ENCODE data around the gene H1-8. TPM values are rescaled to one million over a fixed set of nuclear protein-coding genes. Genes with fewer than 3 reads are reported as not detected.
A peak's percentile ranks its signal among the peaks of the same experiment; 100 is the strongest.

The H1-8 gene
- total and polyA plus RNA-seq, 7 donors, result not detected

GRCh38 chr3:129562803-129563202 lies 19.8 kb downstream of the H1-8 start:
- no peak for DNase-seq
- WGBS, 2 donors, result 92 to 93% methylated on average over 19 of the region's 19 CpGs
- Histone ChIP-seq H3K4me3 (no peak overlapping the region), H3K27ac (no peak overlapping the region), H3K36me3 (peaks cover 0 to 10% (median 2%) of the 10 kb centered on the region in 4 donors), H3K27me3 (no peaks in the 10 kb centered on the region), H3K9me3 (no peaks in the 10 kb centered on the region), H3K4me1 (peaks cover 0 to 62% (median 57%) of the 10 kb centered on the region in 4 donors)
- intact Hi-C loops (cut with DNase I), result loop anchor here (5.0 kb wide), 1 partner anchor 34 kb away; no protein-coding TSS in a partner anchor
- TF ChIP-seq POLR2A (IDR thresholded peaks at IDR 0.05) (no peak), EP300 (IDR thresholded peaks at IDR 0.05) (no peak), POLR2AphosphoS5 (IDR thresholded peaks at IDR 0.05) (no peak)
- TF ChIP-seq, protein P1, sequence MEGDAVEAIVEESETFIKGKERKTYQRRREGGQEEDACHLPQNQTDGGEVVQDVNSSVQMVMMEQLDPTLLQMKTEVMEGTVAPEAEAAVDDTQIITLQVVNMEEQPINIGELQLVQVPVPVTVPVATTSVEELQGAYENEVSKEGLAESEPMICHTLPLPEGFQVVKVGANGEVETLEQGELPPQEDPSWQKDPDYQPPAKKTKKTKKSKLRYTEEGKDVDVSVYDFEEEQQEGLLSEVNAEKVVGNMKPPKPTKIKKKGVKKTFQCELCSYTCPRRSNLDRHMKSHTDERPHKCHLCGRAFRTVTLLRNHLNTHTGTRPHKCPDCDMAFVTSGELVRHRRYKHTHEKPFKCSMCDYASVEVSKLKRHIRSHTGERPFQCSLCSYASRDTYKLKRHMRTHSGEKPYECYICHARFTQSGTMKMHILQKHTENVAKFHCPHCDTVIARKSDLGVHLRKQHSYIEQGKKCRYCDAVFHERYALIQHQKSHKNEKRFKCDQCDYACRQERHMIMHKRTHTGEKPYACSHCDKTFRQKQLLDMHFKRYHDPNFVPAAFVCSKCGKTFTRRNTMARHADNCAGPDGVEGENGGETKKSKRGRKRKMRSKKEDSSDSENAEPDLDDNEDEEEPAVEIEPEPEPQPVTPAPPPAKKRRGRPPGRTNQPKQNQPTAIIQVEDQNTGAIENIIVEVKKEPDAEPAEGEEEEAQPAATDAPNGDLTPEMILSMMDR (IDR thresholded peaks at IDR 0.05), result no peak

DNA sequence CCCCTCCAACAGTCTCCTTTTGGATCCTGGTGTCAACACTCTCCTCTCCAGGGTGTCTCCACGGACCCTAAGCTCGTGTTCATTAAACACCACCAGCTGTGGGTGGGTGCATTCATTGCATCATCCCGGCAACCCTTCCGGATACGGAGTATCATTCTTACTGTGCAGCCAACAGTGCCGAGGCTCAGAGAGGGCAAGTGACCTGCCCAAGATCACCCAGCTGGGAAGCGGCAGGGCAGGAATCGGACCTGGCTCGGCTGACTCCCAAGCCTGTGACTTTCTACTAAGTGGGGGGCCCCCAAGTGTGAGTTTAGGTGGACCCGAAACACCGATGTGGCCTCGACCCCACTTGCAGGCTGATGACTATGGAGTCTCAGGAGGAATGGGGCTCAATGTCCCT lies 20.4 kb downstream of the H1-8 start:
- DNase-seq, result no peak
- TF ChIP-seq POLR2A (IDR thresholded peaks at IDR 0.05) (no peak), POLR2AphosphoS5 (IDR thresholded peaks at IDR 0.05) (no peak), EP300 (IDR thresholded peaks at IDR 0.05) (no peak)
- TF ChIP-seq, protein P1 (IDR thresholded peaks at IDR 0.05), result no peak
- Histone ChIP-seq H3K27ac (peak overlapping the region in 2 of 4 donors; percentile 7 to 42), H3K9me3 (no peaks in the 10 kb centered on the region), H3K4me3 (no peak overlapping the region), H3K27me3 (no peaks in the 10 kb centered on the region), H3K4me1 (peaks cover 0 to 56% (median 53%) of the 10 kb centered on the region in 4 donors), H3K36me3 (peaks cover 0 to 10% (median 2%) of the 10 kb centered on the region in 4 donors)
- intact Hi-C loops (cut with DNase I), result loop anchor here (5.0 kb wide), 1 partner anchor 34 kb away; no protein-coding TSS in a partner anchor
- 93% methylated on average over 12 of the region's 12 CpGs for WGBS, 2 donors

DNA sequence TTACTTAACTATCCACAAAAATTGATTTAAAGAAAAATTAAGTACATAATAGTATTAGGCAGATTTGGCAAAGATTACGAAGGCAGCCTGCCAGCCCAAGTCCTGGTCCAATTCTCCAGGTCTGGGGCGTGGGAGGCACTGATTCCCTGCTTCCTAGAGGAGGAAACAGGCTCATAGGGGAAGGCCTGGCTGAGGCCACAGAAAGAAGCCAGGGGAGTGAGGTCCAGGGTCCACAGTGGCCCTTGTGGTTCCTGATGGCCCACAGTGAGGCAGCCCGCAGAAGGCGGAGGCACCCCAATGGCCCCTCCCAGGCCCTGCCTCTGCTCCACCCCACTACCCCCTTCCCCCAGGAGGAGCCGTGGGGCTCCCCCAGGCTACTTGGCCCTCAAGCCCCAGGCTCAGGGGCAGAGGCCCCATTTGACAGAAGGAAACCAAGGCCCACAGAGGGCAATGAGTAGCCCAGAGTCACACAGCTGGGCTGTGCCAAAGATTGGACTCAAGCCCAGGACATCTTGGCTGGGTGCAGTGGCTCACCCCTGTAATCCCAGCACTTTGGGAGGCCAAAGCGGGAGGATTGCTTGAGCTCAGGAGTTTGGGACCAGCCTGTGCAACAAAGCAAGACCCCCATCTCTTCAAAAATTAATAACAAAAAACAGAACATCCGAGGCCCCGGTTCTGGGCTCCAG lies 21.0 kb downstream of the H1-8 start:
- peak overlapping the region; percentile 7 to 42 (median 13) for H3K27ac ChIP-seq
- intact Hi-C loops (cut with DNase I), result loop anchor here (5.0 kb wide), 1 partner anchor 33 kb away; no protein-coding TSS in a partner anchor

DNA sequence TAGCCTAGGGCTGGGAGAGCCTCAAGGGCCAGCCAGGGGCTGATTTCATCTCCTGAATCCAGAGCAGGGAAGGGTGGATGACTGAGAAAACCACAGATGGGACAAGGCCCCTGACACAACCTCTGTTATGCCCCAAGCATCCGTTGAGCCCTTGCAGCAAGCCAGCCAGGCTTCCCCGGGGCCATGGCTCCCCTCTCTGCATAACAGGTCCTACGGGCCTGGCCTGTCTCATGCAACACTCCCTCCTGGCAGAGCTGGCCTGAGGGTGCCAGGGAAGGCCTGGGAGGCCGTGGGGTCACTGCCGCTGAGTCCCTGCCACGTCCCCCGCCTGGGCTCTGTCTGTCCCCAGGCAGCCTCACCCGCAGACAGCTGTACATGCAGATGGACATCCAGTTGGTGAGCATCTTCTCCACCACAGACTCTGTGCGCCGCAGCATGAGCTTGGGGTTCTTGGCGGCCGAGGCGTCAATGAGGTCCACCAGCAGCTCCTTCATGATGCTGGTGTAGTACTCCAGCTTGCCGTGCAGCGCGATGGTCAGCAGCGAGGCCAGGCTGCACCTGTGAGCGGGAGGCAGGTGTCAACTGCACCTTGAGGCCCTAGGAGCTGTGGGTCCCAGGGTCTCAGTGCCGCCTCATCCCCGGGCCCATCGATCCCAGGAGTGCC lies 22.1 kb downstream of the H1-8 start:
- Histone ChIP-seq H3K27me3 (no peaks in the 10 kb centered on the region), H3K27ac (no peak overlapping the region), H3K9me3 (no peaks in the 10 kb centered on the region), H3K4me1 (peaks cover 0 to 53% (median 38%) of the 10 kb centered on the region in 4 donors), H3K4me3 (no peak overlapping the region), H3K36me3 (peaks cover 0 to 13% (median 2%) of the 10 kb centered on the region in 4 donors)
- DNase-seq, result no peak
- 91 to 92% methylated on average over 21 of the region's 21 CpGs for WGBS, 2 donors
- TF ChIP-seq POLR2A (IDR thresholded peaks at IDR 0.05) (no peak), POLR2AphosphoS5 (IDR thresholded peaks at IDR 0.05) (no peak), EP300 (IDR thresholded peaks at IDR 0.05) (no peak)
- intact Hi-C loops (cut with DNase I), result loop anchor here (5.0 kb wide), 1 partner anchor 32 kb away; no protein-coding TSS in a partner anchor

More for the DNA sequence above, 21.0 kb downstream of the H1-8 start:
- Histone ChIP-seq H3K36me3 (peaks cover 0 to 10% (median 2%) of the 10 kb centered on the region in 4 donors), H3K4me1 (peaks cover 0 to 54% (median 48%) of the 10 kb centered on the region in 4 donors), H3K4me3 (no peak overlapping the region), H3K27me3 (no peaks in the 10 kb centered on the region), H3K9me3 (no peaks in the 10 kb centered on the region)
- TF ChIP-seq, protein P1 (IDR thresholded peaks at IDR 0.05), result no peak
- no peak for TF ChIP-seq POLR2A (IDR thresholded peaks at IDR 0.05)
- TF ChIP-seq EP300 (IDR thresholded peaks at IDR 0.05), result no peak
- no peak for TF ChIP-seq POLR2AphosphoS5 (IDR thresholded peaks at IDR 0.05)
- DNase-seq, result no peak
- WGBS, 2 donors, result 75 to 89% methylated on average over 8 of the region's 8 CpGs

GRCh38 chr3:129565902-129566301 lies 22.9 kb downstream of the H1-8 start:
- H3K36me3 ChIP-seq, result peaks cover 0 to 21% (median 4%) of the 10 kb centered on the region in 4 donors
- WGBS, 2 donors, result 95% methylated on average over 7 of the region's 7 CpGs
- intact Hi-C loops (cut with DNase I), result no loop called here

More at GRCh38 chr3:129565902-129566301, 22.9 kb downstream of the H1-8 start:
- no peak for DNase-seq
- Histone ChIP-seq H3K27me3 (no peaks in the 10 kb centered on the region), H3K4me1 (peaks cover 0 to 45% (median 30%) of the 10 kb centered on the region in 4 donors), H3K4me3 (no peak overlapping the region), H3K9me3 (no peaks in the 10 kb centered on the region), H3K27ac (no peak overlapping the region)
- TF ChIP-seq EP300 (IDR thresholded peaks at IDR 0.05) (no peak), POLR2A (IDR thresholded peaks at IDR 0.05) (no peak), POLR2AphosphoS5 (IDR thresholded peaks at IDR 0.05) (no peak)
- TF ChIP-seq, protein P1 (IDR thresholded peaks at IDR 0.05), result no peak
